CD4-positive, alpha-beta T cell treated with Interleukin-4 for 1 hour (primary cell): ENCODE measurements around the gene SORL1.
"Not testable (repeated sequence)": the region's sequence is repeated elsewhere in the genome, so short reads cannot be mapped to it uniquely, and the experiment has no call there.

Experiments used
- DNase-seq, 2 donors: peaks; one replicate each; pipeline ENCODE4 v3.0.0-alpha.2; 2020 to 2022

The SORL1 gene

GRCh38 chr11:121451986-121452608, at the start of gene SORL1:
SORL1 (plus strand) TSS chr11:121452314; CDS start chr11:121452332, 18 bp downstream.
- peak; percentile 73 to 74 for DNase-seq

- no peak for DNase-seq
Observed at GRCh38 chr11:121405646-121406045, 46.5 kb upstream of the SORL1 start.

GRCh38 chr11:121406291-121406690, 45.8 kb upstream of the SORL1 start:
- DNase-seq = no peak

- no peak for DNase-seq
Observed at GRCh38 chr11:121408830-121409229, 43.3 kb upstream of the SORL1 start.

GRCh38 chr11:121410041-121410440, 42.1 kb upstream of the SORL1 start:
- not testable (repeated sequence) for DNase-seq

GRCh38 chr11:121411330-121411729, 40.8 kb upstream of the SORL1 start:
- DNase-seq = not testable (repeated sequence)

GRCh38 chr11:121412000-121412587, 40.0 kb upstream of the SORL1 start:
- DNase-seq = no peak

GRCh38 chr11:121412711-121413415, 39.3 kb upstream of the SORL1 start:
- no peak for DNase-seq

- no peak for DNase-seq
Observed at GRCh38 chr11:121414141-121414913, 37.8 kb upstream of the SORL1 start.

GRCh38 chr11:121415856-121416255, 36.3 kb upstream of the SORL1 start:
- DNase-seq = peak in 1 of 2 donors; percentile 17

GRCh38 chr11:121417055-121417551, 35.0 kb upstream of the SORL1 start:
- peak; percentile 79 to 82 for DNase-seq

- no peak for DNase-seq
Observed at GRCh38 chr11:121417607-121418006, 34.5 kb upstream of the SORL1 start.

- DNase-seq = peak; percentile 91 to 92
Observed at GRCh38 chr11:121418625-121419114, 33.4 kb upstream of the SORL1 start.

GRCh38 chr11:121419836-121420235, 32.3 kb upstream of the SORL1 start:
- no peak for DNase-seq

GRCh38 chr11:121420398-121420797, 31.7 kb upstream of the SORL1 start:
- DNase-seq = no peak

- peak in 1 of 2 donors; percentile 30 for DNase-seq
Observed at GRCh38 chr11:121421149-121421901, 30.8 kb upstream of the SORL1 start.

- DNase-seq = peak; percentile 39 to 59
Observed at GRCh38 chr11:121422675-121423074, 29.4 kb upstream of the SORL1 start.

GRCh38 chr11:121425828-121426227, 26.3 kb upstream of the SORL1 start:
- no peak for DNase-seq

GRCh38 chr11:121426476-121427399, 25.4 kb upstream of the SORL1 start:
- DNase-seq = peak; percentile 48 to 56

GRCh38 chr11:121427400-121427744, 24.7 kb upstream of the SORL1 start:
- DNase-seq = no peak

- DNase-seq = no peak
Observed at GRCh38 chr11:121429556-121429955, 22.6 kb upstream of the SORL1 start.
